Breast epithelium (tissue), 3 donors: Measurements from ENCODE around the gene PRKG1.

Experiments used
- CTCF ChIP-seq, 3 donors: fragments of 450-650 bp; IDR thresholded peaks; one replicate each; pipeline ENCODE4 v1.5.1; 2016 to 2017; ENCODE audit warnings: antibody characterized with exemption in 3 of 3, mild to moderate bottlenecking in 3 of 3, moderate library complexity in 3 of 3
- POLR2A ChIP-seq: fragments of 450-650 bp; IDR thresholded peaks from one replicate; pipeline ENCODE4 v1.6.1; 2016; ENCODE audit warnings: antibody characterized with exemption, mild to moderate bottlenecking, moderate library complexity

- TF ChIP-seq POLR2A (no peak), CTCF (IDR thresholded peaks at IDR 0.05) (no peak)
Measured at GRCh38 chr10:51679841-51680240, 605.6 kb downstream of the PRKG1 start.
